ENCODE measurements around the gene LIN7A. TPM values are rescaled to one million over a fixed set of nuclear protein-coding genes. Genes with fewer than 3 reads are reported as not detected.

The LIN7A gene
- total RNA-seq (10 to 100 TPM; 18.9 to 22.3 (median 20.6) TPM), polyA plus RNA-seq (9.2 TPM)
- long read RNA-seq, donor 1, full-length matches to known transcripts: 6 of 14 reads
- long read RNA-seq, donor 1, partial matches to known transcripts: 1 of 14 reads
- long read RNA-seq, donor 1, other reads (novel, unspliced or antisense): 7 of 14 reads
- long read RNA-seq, donor 2, full-length matches to known transcripts: 4 of 4 reads
- long read RNA-seq, donor 2, partial matches to known transcripts: 0 of 4 reads
- long read RNA-seq, donor 2, other reads (novel, unspliced or antisense): 0 of 4 reads
- long read RNA-seq, donor 3, full-length matches to known transcripts: 14 of 20 reads
- long read RNA-seq, donor 3, partial matches to known transcripts: 1 of 20 reads
- long read RNA-seq, donor 3, other reads (novel, unspliced or antisense): 5 of 20 reads
- long read RNA-seq, donor 4, full-length matches to known transcripts: 6 of 8 reads
- long read RNA-seq, donor 4, partial matches to known transcripts: 0 of 8 reads
- long read RNA-seq, donor 4, other reads (novel, unspliced or antisense): 2 of 8 reads

- DNase-seq (peak; percentile 57 to 84 (median 83)), ATAC-seq (peak; percentile 79 to 81)
- H3K27me3 ChIP-seq (ENCODE audit: control insufficient read depth, insufficient read depth): no peaks in the 10 kb centered on the region
- H3K27ac ChIP-seq (ENCODE audit: low read length): peak within 1 kb of the TSS; percentile 77
- WGBS: 1% methylated on average over 45 of the region's 47 CpGs
- H3K4me1 ChIP-seq (ENCODE audit: control insufficient read depth, insufficient read depth, low read length): no peaks in the 10 kb centered on the region
- intact Hi-C loops (cut with DNase I): loop anchor here in 3 of 4 donors (5.0 to 10.0 kb wide), 2 partner anchors 100 to 103 kb away; no protein-coding TSS in a partner anchor
- H3K9me3 ChIP-seq (ENCODE audit: control insufficient read depth, low read length): no peaks in the 10 kb centered on the region
- H3K4me3 ChIP-seq (ENCODE audit: low read length): peak within 1 kb of the TSS; percentile 77
These were observed at the start of gene LIN7A for GRCh38 chr12:80937391-80938238. Gene LIN7A (minus strand): TSS chr12:80937934. CDS start chr12:80937722, 212 bp downstream.

- no peak overlapping the region for H3K4me3 ChIP-seq (ENCODE audit: low read length)
- H3K9me3 ChIP-seq (ENCODE audit: control insufficient read depth, low read length): no peaks in the 10 kb centered on the region
- no peaks in the 10 kb centered on the region for H3K4me1 ChIP-seq (ENCODE audit: control insufficient read depth, insufficient read depth, low read length)
- ATAC-seq (peak in 1 of 2 donors; percentile 45), DNase-seq (no peak)
- H3K27ac ChIP-seq (ENCODE audit: low read length): no peak overlapping the region
- intact Hi-C loops (cut with DNase I): no loop called here
- WGBS: 43% methylated on average over 1 of the region's 1 CpG
- H3K27me3 ChIP-seq (ENCODE audit: control insufficient read depth, insufficient read depth): no peaks in the 10 kb centered on the region
These were observed 48.5 kb upstream of the LIN7A start for GRCh38 chr12:80986224-80986623.

GRCh38 chr12:80979816-80980215 is 42.1 kb upstream of the LIN7A start:
- intact Hi-C loops (cut with DNase I): no loop called here
- Histone ChIP-seq H3K27ac (ENCODE audit: low read length) (no peak overlapping the region), H3K27me3 (ENCODE audit: control insufficient read depth, insufficient read depth) (no peaks in the 10 kb centered on the region), H3K4me3 (ENCODE audit: low read length) (no peak overlapping the region), H3K9me3 (ENCODE audit: control insufficient read depth, low read length) (no peaks in the 10 kb centered on the region), H3K4me1 (ENCODE audit: control insufficient read depth, insufficient read depth, low read length) (no peaks in the 10 kb centered on the region)
- DNase-seq (no peak), ATAC-seq (no peak)
- WGBS: 67% methylated on average over 6 of the region's 6 CpGs

- Histone ChIP-seq H3K27me3 (ENCODE audit: control insufficient read depth, insufficient read depth) (no peaks in the 10 kb centered on the region), H3K4me1 (ENCODE audit: control insufficient read depth, insufficient read depth, low read length) (no peaks in the 10 kb centered on the region), H3K27ac (ENCODE audit: low read length) (no peak overlapping the region), H3K4me3 (ENCODE audit: low read length) (no peak overlapping the region), H3K9me3 (ENCODE audit: control insufficient read depth, low read length) (no peaks in the 10 kb centered on the region)
- DNase-seq (no peak), ATAC-seq (no peak)
- intact Hi-C loops (cut with DNase I): no loop called here
- 75% methylated on average over 3 of the region's 3 CpGs for WGBS
These were observed 41.5 kb upstream of the LIN7A start for GRCh38 chr12:80979251-80979650.

GRCh38 chr12:80977346-80977745 is 39.6 kb upstream of the LIN7A start:
- Histone ChIP-seq H3K27ac (ENCODE audit: low read length) (no peak overlapping the region), H3K4me1 (ENCODE audit: control insufficient read depth, insufficient read depth, low read length) (no peaks in the 10 kb centered on the region), H3K4me3 (ENCODE audit: low read length) (no peak overlapping the region), H3K27me3 (ENCODE audit: control insufficient read depth, insufficient read depth) (no peaks in the 10 kb centered on the region), H3K9me3 (ENCODE audit: control insufficient read depth, low read length) (no peaks in the 10 kb centered on the region)
- ATAC-seq: no peak
- intact Hi-C loops (cut with DNase I): no loop called here
- 75% methylated on average over 6 of the region's 6 CpGs for WGBS
- DNase-seq: no peak

- intact Hi-C loops (cut with DNase I): no loop called here
- H3K27me3 ChIP-seq (ENCODE audit: control insufficient read depth, insufficient read depth): no peaks in the 10 kb centered on the region
- no peak for ATAC-seq
- no peak for DNase-seq
- H3K4me1 ChIP-seq (ENCODE audit: control insufficient read depth, insufficient read depth, low read length): no peaks in the 10 kb centered on the region
- H3K4me3 ChIP-seq (ENCODE audit: low read length): no peak overlapping the region
- no peak overlapping the region for H3K27ac ChIP-seq (ENCODE audit: low read length)
- H3K9me3 ChIP-seq (ENCODE audit: control insufficient read depth, low read length): no peaks in the 10 kb centered on the region
These were observed 30.6 kb upstream of the LIN7A start for GRCh38 chr12:80968326-80968725.

GRCh38 chr12:80967565-80967964 is 29.8 kb upstream of the LIN7A start:
- Histone ChIP-seq H3K27ac (ENCODE audit: low read length) (no peak overlapping the region), H3K27me3 (ENCODE audit: control insufficient read depth, insufficient read depth) (no peaks in the 10 kb centered on the region), H3K4me3 (ENCODE audit: low read length) (no peak overlapping the region), H3K9me3 (ENCODE audit: control insufficient read depth, low read length) (no peaks in the 10 kb centered on the region), H3K4me1 (ENCODE audit: control insufficient read depth, insufficient read depth, low read length) (no peaks in the 10 kb centered on the region)
- ATAC-seq: no peak
- intact Hi-C loops (cut with DNase I): no loop called here
- DNase-seq: no peak
- 67% methylated on average over 3 of the region's 3 CpGs for WGBS

GRCh38 chr12:80966001-80966400 is 28.3 kb upstream of the LIN7A start:
- no peak overlapping the region for H3K27ac ChIP-seq (ENCODE audit: low read length)
- no peak overlapping the region for H3K4me3 ChIP-seq (ENCODE audit: low read length)
- no peaks in the 10 kb centered on the region for H3K4me1 ChIP-seq (ENCODE audit: control insufficient read depth, insufficient read depth, low read length)
- H3K27me3 ChIP-seq (ENCODE audit: control insufficient read depth, insufficient read depth): no peaks in the 10 kb centered on the region
- WGBS: 69% methylated on average over 1 of the region's 1 CpG
- no peaks in the 10 kb centered on the region for H3K9me3 ChIP-seq (ENCODE audit: control insufficient read depth, low read length)
- ATAC-seq: no peak
- intact Hi-C loops (cut with DNase I): no loop called here
- DNase-seq: no peak

- no peaks in the 10 kb centered on the region for H3K9me3 ChIP-seq (ENCODE audit: control insufficient read depth, low read length)
- DNase-seq (no peak), ATAC-seq (no peak)
- H3K4me1 ChIP-seq (ENCODE audit: control insufficient read depth, insufficient read depth, low read length): no peaks in the 10 kb centered on the region
- no peaks in the 10 kb centered on the region for H3K27me3 ChIP-seq (ENCODE audit: control insufficient read depth, insufficient read depth)
- intact Hi-C loops (cut with DNase I): no loop called here
- H3K4me3 ChIP-seq (ENCODE audit: low read length): no peak overlapping the region
- 73% methylated on average over 5 of the region's 5 CpGs for WGBS
- H3K27ac ChIP-seq (ENCODE audit: low read length): no peak overlapping the region
These were observed 20.4 kb upstream of the LIN7A start for GRCh38 chr12:80958162-80958561.

- Histone ChIP-seq H3K27ac (ENCODE audit: low read length) (no peak overlapping the region), H3K4me1 (ENCODE audit: control insufficient read depth, insufficient read depth, low read length) (no peaks in the 10 kb centered on the region), H3K4me3 (ENCODE audit: low read length) (no peak overlapping the region), H3K27me3 (ENCODE audit: control insufficient read depth, insufficient read depth) (no peaks in the 10 kb centered on the region), H3K9me3 (ENCODE audit: control insufficient read depth, low read length) (no peaks in the 10 kb centered on the region)
- ATAC-seq (no peak), DNase-seq (no peak)
- intact Hi-C loops (cut with DNase I): no loop called here
- WGBS: 50% methylated on average over 5 of the region's 5 CpGs
These were observed 17.3 kb upstream of the LIN7A start for GRCh38 chr12:80954857-80955520.

GRCh38 chr12:80952443-80952842 is 14.7 kb upstream of the LIN7A start:
- no peak for DNase-seq
- Histone ChIP-seq H3K27me3 (ENCODE audit: control insufficient read depth, insufficient read depth) (no peaks in the 10 kb centered on the region), H3K27ac (ENCODE audit: low read length) (no peak overlapping the region), H3K4me1 (ENCODE audit: control insufficient read depth, insufficient read depth, low read length) (no peaks in the 10 kb centered on the region), H3K9me3 (ENCODE audit: control insufficient read depth, low read length) (no peaks in the 10 kb centered on the region), H3K4me3 (ENCODE audit: low read length) (no peak overlapping the region)
- intact Hi-C loops (cut with DNase I): no loop called here
- ATAC-seq: no peak

All from right cardiac atrium (tissue), 5 donors.